D721Med (cell line): ENCODE measurements around the gene ZCWPW2.

Source experiments
- DNase-seq: peaks from one replicate; pipeline ENCODE4 v3.0.0; 2011; ENCODE audit warnings: low spot score; ENCODE audit not compliant: insufficient read length
- FAIRE-seq: peaks from 2 replicates; lab custom pipeline; 2011; peaks lifted over from hg19 to GRCh38; lab: Jason Lieb, UNC
- TF ChIP-seq, protein P1 (sequence below): IDR thresholded peaks from 2 replicates; pipeline ENCODE4 v1.5.1; 2012; ENCODE audit warnings: mild to moderate bottlenecking, control low read depth; ENCODE audit not compliant: insufficient read depth; ENCODE audit errors: missing control alignments

ZCWPW2 gene

DNA sequence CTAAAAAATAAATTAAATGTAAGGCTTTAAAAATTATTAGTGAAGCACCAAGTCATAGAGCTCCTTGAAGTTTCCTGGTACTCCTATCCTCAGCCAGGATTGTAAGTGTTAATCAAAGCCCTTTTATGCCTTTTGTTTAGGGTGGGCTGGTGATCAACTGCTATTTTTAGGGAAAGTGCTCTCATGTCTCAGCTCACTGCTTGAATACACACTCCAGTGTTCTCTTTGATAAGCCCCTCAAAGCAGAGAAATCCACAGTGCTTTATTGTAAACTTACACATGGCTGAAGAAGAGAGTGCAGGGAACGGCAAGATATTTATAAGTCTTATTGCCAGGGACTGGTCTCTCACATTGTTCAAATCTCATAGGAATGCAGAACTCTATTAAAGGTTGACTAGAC is 156.5 kb downstream of the ZCWPW2 start:
- FAIRE-seq (no peak), DNase-seq (no peak)
- TF ChIP-seq, protein P1, sequence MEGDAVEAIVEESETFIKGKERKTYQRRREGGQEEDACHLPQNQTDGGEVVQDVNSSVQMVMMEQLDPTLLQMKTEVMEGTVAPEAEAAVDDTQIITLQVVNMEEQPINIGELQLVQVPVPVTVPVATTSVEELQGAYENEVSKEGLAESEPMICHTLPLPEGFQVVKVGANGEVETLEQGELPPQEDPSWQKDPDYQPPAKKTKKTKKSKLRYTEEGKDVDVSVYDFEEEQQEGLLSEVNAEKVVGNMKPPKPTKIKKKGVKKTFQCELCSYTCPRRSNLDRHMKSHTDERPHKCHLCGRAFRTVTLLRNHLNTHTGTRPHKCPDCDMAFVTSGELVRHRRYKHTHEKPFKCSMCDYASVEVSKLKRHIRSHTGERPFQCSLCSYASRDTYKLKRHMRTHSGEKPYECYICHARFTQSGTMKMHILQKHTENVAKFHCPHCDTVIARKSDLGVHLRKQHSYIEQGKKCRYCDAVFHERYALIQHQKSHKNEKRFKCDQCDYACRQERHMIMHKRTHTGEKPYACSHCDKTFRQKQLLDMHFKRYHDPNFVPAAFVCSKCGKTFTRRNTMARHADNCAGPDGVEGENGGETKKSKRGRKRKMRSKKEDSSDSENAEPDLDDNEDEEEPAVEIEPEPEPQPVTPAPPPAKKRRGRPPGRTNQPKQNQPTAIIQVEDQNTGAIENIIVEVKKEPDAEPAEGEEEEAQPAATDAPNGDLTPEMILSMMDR: no peak

DNA sequence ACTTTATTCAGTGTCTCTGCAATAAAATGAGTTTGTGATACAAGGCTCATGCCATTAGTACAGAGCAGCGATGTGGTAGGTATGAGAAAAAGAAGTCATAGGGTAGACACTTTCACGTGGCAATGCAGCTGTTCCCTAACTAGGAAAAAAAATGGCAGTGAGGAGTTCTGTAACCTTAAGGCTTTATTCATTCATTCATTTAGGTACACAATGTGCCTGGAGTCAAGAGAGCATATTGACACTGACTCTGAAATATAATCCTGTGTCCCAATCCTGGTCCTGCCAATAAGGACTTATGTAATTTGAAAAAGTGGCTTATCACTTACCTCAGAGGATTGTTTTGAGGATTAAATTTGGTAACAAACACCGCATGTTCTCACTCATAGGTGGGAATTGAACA is 173.1 kb downstream of the ZCWPW2 start:
- no peak for DNase-seq
- no peak for FAIRE-seq
- TF ChIP-seq, protein P1: no peak

DNA sequence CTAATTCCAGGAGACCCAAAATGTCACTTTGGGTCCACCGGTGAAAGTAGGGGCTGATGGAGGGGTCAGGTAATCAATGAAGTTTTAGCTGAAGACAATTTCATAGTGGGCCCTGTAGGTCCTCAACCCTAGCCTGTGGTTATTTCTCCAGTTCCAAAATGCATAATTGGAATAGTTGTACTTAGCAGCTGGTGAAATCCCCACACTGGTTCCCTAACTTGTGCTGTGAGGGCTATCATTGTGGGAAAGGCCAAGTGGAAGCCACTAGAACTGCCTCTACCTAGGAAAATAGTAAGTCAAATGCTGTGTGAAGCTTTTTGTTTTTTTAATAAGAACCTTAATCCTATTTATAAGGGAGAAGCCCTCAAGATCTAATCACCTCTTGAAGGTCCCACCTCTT is 193.8 kb downstream of the ZCWPW2 start:
- DNase-seq: no peak
- TF ChIP-seq, protein P1: no peak
- no peak for FAIRE-seq

DNA sequence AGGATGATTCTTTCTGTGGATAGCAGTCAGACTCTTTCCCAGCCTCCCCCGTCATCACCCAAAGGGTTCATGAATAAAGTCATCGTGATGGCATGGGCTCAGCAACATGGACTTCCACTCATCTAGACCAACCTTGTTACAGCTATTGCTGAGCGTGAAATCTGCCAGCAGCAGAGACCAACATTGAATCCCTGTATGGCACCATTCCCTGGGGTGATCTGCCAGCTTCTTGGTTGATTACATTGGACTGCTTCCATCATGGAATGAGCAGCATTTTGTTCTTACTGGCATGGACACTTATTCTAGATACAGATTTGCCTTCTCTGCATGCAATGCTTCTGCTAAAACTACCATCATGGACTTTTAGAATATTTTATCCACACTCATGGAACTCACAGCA is 195.7 kb downstream of the ZCWPW2 start:
- DNase-seq (no peak), FAIRE-seq (no peak)
- TF ChIP-seq, protein P1: no peak

DNA sequence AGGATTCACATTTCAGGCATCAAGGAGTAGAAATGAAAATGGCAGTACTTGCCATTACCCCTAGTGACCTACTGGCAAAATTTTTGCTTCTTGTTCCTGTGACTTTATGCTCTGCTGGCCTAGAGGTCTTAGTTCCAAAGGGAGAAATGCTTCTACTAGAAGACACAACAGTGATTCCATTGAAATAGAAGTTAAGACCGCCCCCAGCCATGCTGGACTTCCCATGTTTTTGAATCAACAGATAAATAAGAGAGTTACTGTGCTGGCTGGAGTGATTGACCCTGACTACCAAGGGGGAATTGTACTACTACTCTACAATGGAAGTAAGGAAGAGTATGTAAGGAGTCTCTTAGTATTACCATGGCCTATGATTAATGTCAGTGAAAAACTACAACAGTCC is 196.3 kb downstream of the ZCWPW2 start:
- TF ChIP-seq, protein P1: no peak
- DNase-seq (no peak), FAIRE-seq (no peak)

DNA sequence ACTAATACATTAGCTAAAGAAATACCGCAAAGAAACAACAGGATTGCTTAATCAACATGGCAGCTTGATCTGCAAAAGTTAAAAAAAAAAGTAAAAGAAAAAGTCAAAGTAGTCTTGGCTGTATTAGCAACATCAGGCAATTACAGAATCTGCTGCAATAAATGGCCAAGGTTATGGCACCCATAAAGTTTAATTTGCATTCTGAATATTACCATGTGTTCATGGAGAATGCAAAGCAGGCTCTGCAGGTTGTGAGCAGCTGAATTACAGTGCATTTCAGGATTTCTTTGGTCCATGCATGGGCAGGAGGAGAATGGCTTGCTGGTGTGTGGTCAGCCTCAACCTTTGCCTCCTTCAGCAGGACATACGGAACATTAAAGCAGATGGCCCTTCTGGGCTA is 199.2 kb downstream of the ZCWPW2 start:
- no peak for DNase-seq
- FAIRE-seq: no peak
- TF ChIP-seq, protein P1: no peak

DNA sequence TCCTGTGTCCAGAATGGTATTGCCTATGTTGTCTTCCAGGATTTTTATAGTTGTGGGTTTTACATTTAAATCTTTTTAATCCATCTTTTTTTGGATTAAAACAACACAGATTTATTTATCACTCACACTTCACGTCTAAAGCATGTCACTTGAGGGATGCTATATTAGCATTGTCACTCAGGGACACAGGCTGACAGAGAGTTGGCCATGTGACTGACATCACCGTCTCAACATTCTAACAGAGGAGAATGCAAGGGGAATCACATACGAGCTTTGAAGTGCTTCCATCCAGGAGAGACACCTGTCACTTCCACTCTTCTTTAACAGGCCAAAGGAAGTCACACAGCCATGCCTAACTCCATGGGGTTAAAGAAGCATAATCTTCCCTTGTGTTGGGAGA is 204.7 kb downstream of the ZCWPW2 start:
- FAIRE-seq (no peak), DNase-seq (no peak)
- TF ChIP-seq, protein P1: no peak
